Cardiac muscle cell (in vitro differentiated cells and primary cell): Measurements from ENCODE around the gene CCDC88C. TPM values are rescaled to one million over a fixed set of nuclear protein-coding genes. Genes with fewer than 3 reads are reported as not detected.

Experiments
- DNase-seq, 2 donors: peaks; one replicate each; pipeline versions ENCODE4 v3.0.0 to v3.0.0-alpha.2; 2010 to 2017; ENCODE audit warnings: low read depth in 1 of 2, low spot score in 1 of 2
- H3K27ac ChIP-seq: fragments of 200-600 bp; sonication (generic); 2 replicates; pipeline ENCODE4 v1.5.1; 2016
- H3K27me3 ChIP-seq: fragments of 200-600 bp; sonication (generic); 2 replicates; pipeline ENCODE4 v1.6.0; 2016; ENCODE audit warnings: control low read depth
- H3K36me3 ChIP-seq: fragments of 200-600 bp; sonication (generic); 2 replicates; pipeline ENCODE4 v1.5.1; 2016; ENCODE audit warnings: control low read depth
- H3K4me1 ChIP-seq: fragments of 200-600 bp; sonication (generic); 2 replicates; pipeline ENCODE4 v1.8.1; 2017; ENCODE audit warnings: low read depth, mild to moderate bottlenecking, mixed run types
- H3K4me3 ChIP-seq: fragments of 200-600 bp; sonication (generic); 2 replicates; pipeline ENCODE4 v1.5.1; 2016; ENCODE audit warnings: mild to moderate bottlenecking
- H3K9me3 ChIP-seq: fragments of 200-600 bp; sonication (generic); 2 replicates; pipeline ENCODE4 v1.5.1; 2017; ENCODE audit warnings: low read depth, mild to moderate bottlenecking, control low read depth
- polyA plus RNA-seq: library from polyadenylated mRNA; unstranded; fragments of >200 nt; fragmentation: Nextera tagmentation; extraction: Ambion mirVana; gene quantifications from 2 replicates; pipeline ENCODE4 v1.2.1, GENCODE V29; 2016
- total RNA-seq: library from RNA; depleted of rRNA; stranded (reverse); fragments of >200 nt; gene quantifications from 2 replicates; pipeline ENCODE4 v1.2.3, GENCODE V29; 2016
- TF ChIP-seq, protein P1 (sequence below): IDR thresholded peaks from 2 replicates; pipeline ENCODE4 v1.5.1; 2012; ENCODE audit warnings: low read depth, mild to moderate bottlenecking, low read length

CCDC88C gene
- total and polyA plus RNA-seq, 2 experiments from 2014 or later, result 0.49 to 1.2 TPM

DNA sequence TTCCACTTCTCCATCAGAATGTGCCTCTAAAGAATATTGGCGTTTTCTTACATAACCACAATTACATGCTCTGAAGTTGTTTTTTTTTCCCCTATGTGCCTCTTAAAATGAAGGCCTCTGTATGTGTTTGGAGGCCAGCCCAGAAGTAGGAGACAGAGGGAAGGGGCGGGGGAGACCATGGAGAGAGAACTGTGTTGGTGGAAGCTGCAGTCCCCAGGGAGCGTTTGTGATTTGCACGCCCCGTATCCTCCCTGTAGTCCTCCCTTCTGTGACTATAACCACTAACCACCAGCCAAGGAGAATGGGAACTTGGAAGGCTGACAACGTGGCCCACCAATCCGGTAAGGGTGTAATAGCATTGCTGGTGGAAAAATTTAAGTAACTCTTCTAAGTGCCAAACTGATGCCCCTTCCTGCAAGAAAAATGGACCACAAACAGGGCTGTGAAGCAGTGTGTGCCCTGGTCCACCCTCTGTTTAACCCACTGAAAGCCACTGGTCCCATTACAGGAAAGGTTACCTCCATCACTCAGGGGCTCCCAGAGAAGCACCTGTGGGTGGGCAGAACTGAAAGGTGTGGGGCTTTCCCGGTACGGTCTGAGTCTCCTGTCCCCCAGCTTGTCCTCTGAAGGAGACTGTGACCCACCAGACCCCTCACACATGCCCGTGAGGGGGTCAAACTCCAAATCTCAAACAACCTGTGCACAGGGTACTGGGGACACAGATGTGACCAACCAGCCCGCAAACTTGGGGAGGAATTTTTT is 36.8 kb downstream of the CCDC88C start:
- H3K36me3 ChIP-seq, result no peaks in the 10 kb centered on the region
- peaks cover 8% of the 10 kb centered on the region for H3K4me1 ChIP-seq
- no peak overlapping the region for H3K27ac ChIP-seq
- no peaks in the 10 kb centered on the region for H3K9me3 ChIP-seq
- H3K27me3 ChIP-seq, result peaks cover 27% of the 10 kb centered on the region
- TF ChIP-seq, protein P1, sequence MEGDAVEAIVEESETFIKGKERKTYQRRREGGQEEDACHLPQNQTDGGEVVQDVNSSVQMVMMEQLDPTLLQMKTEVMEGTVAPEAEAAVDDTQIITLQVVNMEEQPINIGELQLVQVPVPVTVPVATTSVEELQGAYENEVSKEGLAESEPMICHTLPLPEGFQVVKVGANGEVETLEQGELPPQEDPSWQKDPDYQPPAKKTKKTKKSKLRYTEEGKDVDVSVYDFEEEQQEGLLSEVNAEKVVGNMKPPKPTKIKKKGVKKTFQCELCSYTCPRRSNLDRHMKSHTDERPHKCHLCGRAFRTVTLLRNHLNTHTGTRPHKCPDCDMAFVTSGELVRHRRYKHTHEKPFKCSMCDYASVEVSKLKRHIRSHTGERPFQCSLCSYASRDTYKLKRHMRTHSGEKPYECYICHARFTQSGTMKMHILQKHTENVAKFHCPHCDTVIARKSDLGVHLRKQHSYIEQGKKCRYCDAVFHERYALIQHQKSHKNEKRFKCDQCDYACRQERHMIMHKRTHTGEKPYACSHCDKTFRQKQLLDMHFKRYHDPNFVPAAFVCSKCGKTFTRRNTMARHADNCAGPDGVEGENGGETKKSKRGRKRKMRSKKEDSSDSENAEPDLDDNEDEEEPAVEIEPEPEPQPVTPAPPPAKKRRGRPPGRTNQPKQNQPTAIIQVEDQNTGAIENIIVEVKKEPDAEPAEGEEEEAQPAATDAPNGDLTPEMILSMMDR, result no peak
- DNase-seq, result peak in 1 of 2 donors; percentile 93
- H3K4me3 ChIP-seq, result no peak overlapping the region

DNA sequence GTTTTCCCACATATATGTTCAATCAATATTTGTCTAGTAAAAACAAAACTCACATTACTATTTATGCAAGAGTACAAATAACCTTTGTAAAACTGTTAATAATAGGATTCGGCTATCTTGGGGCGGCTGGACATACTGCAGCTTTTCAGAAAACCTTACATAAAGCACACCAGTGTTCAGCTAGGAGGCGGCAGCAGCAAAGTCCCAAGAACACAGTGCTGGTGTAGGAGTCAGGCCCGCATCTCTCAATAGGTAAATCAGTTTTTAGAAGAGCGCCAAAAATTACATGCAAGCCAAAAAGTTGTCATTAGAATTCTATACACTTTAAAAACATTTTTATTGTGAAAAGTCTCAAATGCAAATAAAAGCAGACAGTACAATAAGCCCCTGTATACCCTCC is 37.5 kb downstream of the CCDC88C start:
- Histone ChIP-seq H3K9me3 (no peaks in the 10 kb centered on the region), H3K36me3 (no peaks in the 10 kb centered on the region), H3K4me3 (no peak overlapping the region), H3K27me3 (peaks cover 31% of the 10 kb centered on the region), H3K27ac (no peak overlapping the region), H3K4me1 (peaks cover 8% of the 10 kb centered on the region)
- DNase-seq, result no peak
- TF ChIP-seq, protein P1, result no peak

DNA sequence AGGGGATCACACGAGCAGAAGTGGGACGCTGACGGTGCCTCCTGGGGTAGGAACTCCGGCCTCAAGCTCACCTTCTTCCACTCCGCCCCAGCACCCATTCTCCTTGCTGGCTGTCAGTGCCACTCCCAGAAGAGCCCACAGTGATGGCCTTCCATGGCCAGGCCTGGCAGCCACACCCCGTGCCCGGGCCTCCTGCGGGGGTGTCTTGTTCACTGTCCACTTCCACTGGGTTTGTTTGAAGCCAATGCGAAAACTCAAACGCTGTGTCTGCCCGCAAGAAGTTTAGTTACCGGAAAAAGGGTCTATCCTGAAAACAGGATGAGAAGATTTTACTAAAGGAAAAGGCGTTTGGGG is 38.1 kb downstream of the CCDC88C start:
- peaks cover 34% of the 10 kb centered on the region for H3K27me3 ChIP-seq
- H3K4me3 ChIP-seq, result no peak overlapping the region
- TF ChIP-seq, protein P1, result no peak
- no peaks in the 10 kb centered on the region for H3K36me3 ChIP-seq
- H3K9me3 ChIP-seq, result no peaks in the 10 kb centered on the region
- DNase-seq, result no peak
- H3K4me1 ChIP-seq, result peaks cover 8% of the 10 kb centered on the region
- no peak overlapping the region for H3K27ac ChIP-seq

DNA sequence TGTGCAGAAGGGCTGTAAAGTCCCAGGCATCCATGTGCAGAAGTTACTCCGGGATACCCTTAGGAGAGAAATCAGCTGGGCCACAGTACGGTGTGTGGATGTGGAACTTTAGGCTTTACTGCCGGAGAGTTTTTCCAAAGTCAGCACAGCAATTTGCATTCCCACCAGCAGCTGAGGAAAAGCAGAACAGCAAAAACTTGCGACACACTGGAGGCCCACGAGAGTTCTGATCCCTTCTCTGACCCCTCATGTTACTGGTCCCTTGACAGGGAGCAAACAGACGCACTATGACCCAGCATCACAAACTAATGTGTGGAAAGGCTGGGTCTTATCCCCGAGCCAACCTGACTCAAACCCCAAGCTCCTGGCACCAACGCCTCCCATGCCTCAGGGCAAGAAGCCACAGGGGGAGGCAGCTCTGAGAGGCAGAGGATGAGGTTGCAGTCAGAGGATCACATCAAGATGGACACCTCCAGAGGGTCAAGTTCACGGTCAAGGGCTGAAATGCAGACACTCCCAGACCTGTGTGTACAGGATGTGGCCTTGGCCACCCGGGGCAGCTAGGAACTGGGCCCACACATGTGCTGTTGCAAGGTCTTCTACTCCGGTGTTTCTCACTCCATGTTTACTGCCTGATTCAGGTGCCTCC is 38.6 kb downstream of the CCDC88C start:
- Histone ChIP-seq H3K27me3 (peaks cover 37% of the 10 kb centered on the region), H3K27ac (no peak overlapping the region), H3K4me3 (no peak overlapping the region), H3K9me3 (no peaks in the 10 kb centered on the region), H3K4me1 (peaks cover 8% of the 10 kb centered on the region), H3K36me3 (no peaks in the 10 kb centered on the region)
- TF ChIP-seq, protein P1, result no peak
- DNase-seq, result no peak

DNA sequence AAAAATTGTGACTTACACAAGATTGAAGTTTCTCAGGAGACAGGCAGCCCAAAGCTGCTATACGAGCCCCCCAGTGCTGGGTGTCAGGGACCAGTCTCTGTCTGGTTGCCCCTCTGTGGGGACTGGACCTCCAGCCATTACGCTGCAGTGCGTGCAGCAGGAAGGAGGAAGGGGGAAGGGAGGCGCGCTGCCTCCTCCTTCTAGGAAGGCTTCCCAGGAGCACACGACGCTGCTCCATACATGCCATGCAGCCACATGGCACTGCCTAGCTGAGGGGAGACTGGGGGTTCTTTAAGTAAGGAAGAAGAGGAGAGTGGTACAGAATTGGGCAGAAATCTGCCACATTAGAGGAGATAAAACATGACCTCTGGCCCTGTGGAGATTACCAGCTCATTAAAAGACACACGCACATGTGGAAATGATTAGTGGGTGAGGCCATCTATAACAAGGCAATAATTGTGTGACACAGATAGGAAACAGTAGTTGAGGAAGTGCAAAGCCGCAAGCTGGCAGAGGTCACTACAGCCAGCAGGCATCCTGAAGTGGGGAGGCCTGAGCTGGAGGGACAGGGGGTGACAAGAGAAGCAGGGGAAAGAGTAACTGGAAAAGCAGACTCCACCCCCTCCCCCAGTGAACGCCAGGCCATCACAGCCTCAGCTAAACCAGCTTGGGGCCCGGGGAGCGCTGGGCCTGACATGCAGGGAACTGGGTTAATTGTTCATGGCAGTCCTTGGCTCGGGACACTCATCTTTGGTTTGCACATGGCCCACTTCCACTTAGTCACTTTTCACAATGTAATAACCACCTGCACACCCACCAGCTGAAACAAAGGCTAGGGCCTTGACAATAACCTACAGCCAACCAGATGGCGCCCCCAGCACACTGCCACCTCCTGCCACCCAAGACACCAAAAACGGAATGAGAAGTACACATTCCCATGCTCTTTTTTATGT is 39.6 kb downstream of the CCDC88C start:
- TF ChIP-seq, protein P1, result no peak
- peaks cover 8% of the 10 kb centered on the region for H3K4me1 ChIP-seq
- H3K36me3 ChIP-seq, result no peaks in the 10 kb centered on the region
- H3K27ac ChIP-seq, result no peak overlapping the region
- DNase-seq, result no peak
- H3K9me3 ChIP-seq, result no peaks in the 10 kb centered on the region
- no peak overlapping the region for H3K4me3 ChIP-seq
- H3K27me3 ChIP-seq, result peaks cover 47% of the 10 kb centered on the region
